HEK293T (cell line): Measurements from ENCODE around the gene MTRF1.

Experiments used
- ARNT ChIP-seq: fragments of 450-650 bp; IDR thresholded peaks from 2 replicates; pipeline ENCODE4 v1.6.1; 2017; ENCODE audit warnings: mild to moderate bottlenecking
- BHLHE40 ChIP-seq: fragments of 450-650 bp; IDR thresholded peaks from 2 replicates; pipeline ENCODE4 v1.6.1; 2016; ENCODE audit warnings: mild to moderate bottlenecking, moderate library complexity, borderline replicate concordance
- CTBP1 ChIP-seq: fragments of 450-650 bp; IDR thresholded peaks from 2 replicates; pipeline ENCODE4 v1.6.1; 2016; ENCODE audit warnings: borderline replicate concordance
- ELF4 ChIP-seq: fragments of 450-650 bp; IDR thresholded peaks from 2 replicates; pipeline ENCODE4 v1.6.1; 2017; ENCODE audit warnings: antibody characterized with exemption
- FOXM1 ChIP-seq: fragments of 450-650 bp; IDR thresholded peaks from 2 replicates; pipeline ENCODE4 v1.6.1; 2017; ENCODE audit warnings: mild to moderate bottlenecking, borderline replicate concordance
- L3MBTL2 ChIP-seq: fragments of 450-650 bp; conservative IDR thresholded peaks from 2 replicates; pipeline ENCODE4 v1.6.1; 2016; ENCODE audit warnings: mild to moderate bottlenecking
- NFRKB ChIP-seq: fragments of 450-650 bp; IDR thresholded peaks from 2 replicates; pipeline ENCODE4 v1.6.1; 2016; ENCODE audit warnings: mild to moderate bottlenecking, moderate library complexity
- SUZ12 ChIP-seq: fragments of 450-650 bp; IDR thresholded peaks from 2 replicates; pipeline ENCODE4 v1.6.1; 2016; ENCODE audit warnings: mild to moderate bottlenecking
- TARDBP ChIP-seq: fragments of 450-650 bp; IDR thresholded peaks from 2 replicates; pipeline ENCODE4 v1.6.1; 2016
- TF ChIP-seq, protein P1 (sequence below): fragments of 450-650 bp; IDR thresholded peaks from 2 replicates; pipeline ENCODE4 v1.6.1; 2016

DNA sequence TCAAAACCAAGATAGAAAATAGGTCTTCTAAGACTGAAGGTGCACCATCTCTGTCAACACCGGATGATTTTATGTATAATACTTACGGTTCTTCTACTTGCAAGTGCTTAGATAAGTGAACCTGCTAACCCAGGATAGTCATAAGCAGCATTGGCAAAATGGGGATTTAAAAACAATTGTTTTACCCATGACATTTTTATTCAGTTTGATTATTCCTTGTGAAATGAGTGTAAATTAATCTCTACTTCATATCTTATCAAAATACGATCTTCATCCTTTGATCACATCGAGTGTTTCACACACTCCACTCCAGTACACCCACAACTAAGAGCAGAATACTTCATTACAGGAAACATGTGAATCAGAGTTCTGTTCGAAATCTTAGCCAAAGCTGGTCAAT, 23.0 kb upstream of the MTRF1 start:
- TF ChIP-seq SUZ12 (no peak), ELF4 (no peak), ARNT (no peak), FOXM1 (no peak), NFRKB (no peak), BHLHE40 (no peak), CTBP1 (no peak), L3MBTL2 (no peak), TARDBP (no peak)
- TF ChIP-seq, protein P1, sequence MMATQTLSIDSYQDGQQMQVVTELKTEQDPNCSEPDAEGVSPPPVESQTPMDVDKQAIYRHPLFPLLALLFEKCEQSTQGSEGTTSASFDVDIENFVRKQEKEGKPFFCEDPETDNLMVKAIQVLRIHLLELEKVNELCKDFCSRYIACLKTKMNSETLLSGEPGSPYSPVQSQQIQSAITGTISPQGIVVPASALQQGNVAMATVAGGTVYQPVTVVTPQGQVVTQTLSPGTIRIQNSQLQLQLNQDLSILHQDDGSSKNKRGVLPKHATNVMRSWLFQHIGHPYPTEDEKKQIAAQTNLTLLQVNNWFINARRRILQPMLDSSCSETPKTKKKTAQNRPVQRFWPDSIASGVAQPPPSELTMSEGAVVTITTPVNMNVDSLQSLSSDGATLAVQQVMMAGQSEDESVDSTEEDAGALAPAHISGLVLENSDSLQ: no peak
